Activated CD4-positive, CD25-positive, alpha-beta regulatory T cell (primary cell): ENCODE measurements around the gene NUMBL.
"Not testable (repeated sequence)": the region's sequence is repeated elsewhere in the genome, so short reads cannot be mapped to it uniquely, and the experiment has no call there.

ENCODE experiments used
- DNase-seq, 4 experiments: peaks; one replicate each; lab custom pipeline; 2025; lab: John Stamatoyannopoulos, UW

The NUMBL gene

GRCh38 chr19:40629346-40629745, 61.1 kb downstream of the NUMBL start:
- no peak for DNase-seq

DNA sequence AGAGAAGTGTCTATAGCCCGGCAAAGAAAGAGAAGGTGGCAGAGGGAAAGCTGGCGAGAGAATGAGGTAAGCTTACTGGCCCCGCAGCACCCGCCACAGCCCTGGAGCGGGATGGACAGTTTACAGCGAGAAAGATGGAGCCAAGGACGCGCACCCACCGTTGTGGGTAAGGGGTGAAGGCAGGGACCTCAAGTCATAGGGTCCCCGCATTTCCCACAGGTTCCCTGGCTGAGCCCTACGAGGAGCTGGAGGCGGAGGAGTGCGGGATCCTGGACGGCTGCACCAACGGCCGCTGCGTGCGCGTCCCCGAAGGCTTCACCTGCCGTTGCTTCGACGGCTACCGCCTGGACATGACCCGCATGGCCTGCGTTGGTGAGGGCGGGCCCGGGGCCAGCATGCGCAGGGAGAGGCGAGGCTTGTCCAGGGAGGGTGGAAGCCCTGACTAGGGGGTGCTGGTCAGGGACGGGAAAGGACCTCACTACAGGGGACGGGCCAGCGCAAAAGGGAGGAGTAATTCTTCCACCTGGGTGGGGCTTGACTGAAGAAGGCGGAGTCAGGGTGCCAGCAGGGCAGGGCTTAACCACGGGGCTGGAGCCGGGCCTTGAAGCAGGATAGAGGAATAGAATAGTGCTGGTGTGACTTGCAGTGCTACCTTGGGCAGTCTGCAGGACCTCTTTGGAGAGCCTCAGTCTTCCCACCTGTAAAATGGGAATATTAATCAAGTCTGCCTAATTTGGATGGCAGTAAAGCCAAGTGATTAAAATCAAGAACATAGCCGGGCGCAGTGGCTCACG, 62.8 kb downstream of the NUMBL start:
- no peak for DNase-seq

DNA sequence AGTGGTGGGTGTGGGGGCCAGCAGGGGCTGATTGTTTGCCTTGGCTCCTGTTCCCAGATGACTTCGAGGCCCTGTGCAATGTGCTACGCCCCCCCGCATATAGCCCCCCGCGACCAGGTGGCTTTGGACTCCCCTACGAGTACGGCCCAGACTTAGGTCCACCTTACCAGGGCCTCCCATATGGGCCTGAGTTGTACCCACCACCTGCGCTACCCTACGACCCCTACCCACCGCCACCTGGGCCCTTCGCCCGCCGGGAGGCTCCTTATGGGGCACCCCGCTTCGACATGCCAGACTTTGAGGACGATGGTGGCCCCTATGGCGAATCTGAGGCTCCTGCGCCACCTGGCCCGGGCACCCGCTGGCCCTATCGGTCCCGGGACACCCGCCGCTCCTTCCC, 63.5 kb downstream of the NUMBL start:
- no peak for DNase-seq

- DNase-seq, result no peak
These were observed 64.9 kb downstream of the NUMBL start for GRCh38 chr19:40625406-40626120.

- DNase-seq, result not testable (repeated sequence)
These were observed 65.9 kb downstream of the NUMBL start for GRCh38 chr19:40624369-40625153.

DNA sequence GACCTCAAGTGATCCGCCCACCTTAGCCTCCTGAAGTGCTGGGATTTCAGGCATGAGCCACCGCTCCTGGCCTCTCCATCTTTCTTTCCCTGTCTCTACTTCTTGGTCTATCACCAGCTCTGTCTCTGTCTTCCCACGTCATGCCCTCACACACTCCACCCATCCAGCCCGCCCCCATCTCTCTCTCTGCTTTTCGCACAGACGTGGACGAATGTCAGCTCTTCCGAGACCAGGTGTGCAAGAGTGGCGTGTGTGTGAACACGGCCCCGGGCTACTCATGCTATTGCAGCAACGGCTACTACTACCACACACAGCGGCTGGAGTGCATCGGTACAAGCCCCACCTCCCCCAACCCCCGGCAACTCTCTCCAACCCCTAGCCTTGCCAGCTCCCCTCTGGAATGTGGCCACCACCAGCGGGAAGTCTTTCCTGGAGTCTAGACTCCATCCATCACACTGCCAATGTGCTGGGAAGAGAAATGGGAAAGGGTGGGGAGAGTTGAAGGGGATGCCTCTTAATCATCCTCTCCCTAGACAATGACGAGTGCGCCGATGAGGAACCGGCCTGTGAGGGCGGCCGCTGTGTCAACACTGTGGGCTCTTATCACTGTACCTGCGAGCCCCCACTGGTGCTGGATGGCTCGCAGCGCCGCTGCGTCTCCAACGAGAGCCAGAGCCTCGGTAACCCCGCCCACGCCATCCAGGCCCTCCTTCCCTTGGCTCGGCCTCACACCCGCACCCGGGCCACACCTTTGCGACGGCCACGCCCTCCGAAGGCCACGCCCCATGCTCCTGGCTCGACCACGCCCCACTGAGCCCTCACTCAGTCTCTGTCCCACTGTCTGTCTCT, 66.8 kb downstream of the NUMBL start:
- no peak for DNase-seq

DNA sequence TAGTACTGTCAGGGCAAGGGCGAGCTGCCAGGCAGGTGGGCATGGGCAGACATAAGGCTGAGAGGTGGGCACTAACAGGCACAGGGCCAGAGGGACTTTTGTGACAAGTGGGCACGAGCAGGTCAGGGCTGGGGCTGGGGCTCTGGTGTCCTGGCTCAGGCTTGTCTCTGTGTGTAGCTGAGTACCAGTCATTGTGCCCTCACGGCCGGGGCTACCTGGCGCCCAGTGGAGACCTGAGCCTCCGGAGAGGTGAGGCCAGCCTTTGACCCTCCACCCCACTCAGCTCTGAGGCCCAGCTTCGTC, 67.7 kb downstream of the NUMBL start:
- DNase-seq, result no peak

DNA sequence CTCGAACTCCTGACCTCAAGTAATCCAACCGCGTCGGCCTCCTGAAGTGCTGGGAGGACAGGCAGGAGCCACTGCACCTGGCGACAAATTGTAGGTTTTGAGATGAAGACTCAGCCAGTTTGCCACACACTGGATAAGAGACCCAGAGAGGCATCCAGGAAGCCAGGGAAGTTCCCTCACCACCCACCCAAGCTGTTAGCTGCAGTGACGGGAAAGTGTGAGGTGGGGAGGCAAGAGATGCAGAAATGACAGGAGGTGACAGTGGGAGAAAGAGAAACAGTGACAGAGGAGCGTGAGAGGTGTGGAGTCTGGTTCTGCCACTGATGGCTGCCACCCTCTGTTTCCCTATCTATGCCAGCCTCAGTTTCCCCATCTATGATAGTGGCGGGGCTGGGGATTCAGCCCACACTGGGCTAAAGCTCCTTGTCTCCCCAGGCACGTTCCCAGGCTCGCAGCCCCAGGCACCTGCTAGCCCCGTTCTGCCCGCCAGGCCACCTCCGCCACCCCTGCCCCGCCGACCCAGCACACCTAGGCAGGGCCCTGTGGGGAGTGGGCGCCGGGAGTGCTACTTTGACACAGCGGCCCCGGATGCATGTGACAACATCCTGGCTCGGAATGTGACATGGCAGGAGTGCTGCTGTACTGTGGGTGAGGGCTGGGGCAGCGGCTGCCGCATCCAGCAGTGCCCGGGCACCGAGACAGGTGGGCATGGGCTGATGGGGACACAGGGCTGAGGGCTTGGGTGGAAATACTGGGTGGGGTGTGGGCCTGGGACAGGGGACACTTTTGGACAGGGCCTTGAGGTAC, 68.3 kb downstream of the NUMBL start:
- DNase-seq, result no peak

GRCh38 chr19:40621283-40621682, 69.2 kb downstream of the NUMBL start:
- no peak for DNase-seq

DNA sequence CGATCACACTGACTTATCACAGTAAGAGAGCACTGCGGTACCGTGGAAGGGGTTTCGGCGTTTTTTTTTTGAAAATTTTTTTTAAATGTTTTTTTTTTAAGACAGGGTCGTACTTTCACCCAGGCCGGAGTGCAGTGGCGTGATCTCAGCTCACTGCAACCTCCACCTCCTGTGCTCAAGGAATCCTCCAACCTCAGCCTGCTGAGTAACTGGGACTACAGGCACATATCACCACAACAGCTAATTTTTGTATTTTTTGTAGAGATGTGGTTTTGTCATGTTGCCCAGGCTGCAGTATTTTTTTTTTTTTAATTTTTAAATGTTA, 70.3 kb downstream of the NUMBL start:
- DNase-seq, result no peak

DNA sequence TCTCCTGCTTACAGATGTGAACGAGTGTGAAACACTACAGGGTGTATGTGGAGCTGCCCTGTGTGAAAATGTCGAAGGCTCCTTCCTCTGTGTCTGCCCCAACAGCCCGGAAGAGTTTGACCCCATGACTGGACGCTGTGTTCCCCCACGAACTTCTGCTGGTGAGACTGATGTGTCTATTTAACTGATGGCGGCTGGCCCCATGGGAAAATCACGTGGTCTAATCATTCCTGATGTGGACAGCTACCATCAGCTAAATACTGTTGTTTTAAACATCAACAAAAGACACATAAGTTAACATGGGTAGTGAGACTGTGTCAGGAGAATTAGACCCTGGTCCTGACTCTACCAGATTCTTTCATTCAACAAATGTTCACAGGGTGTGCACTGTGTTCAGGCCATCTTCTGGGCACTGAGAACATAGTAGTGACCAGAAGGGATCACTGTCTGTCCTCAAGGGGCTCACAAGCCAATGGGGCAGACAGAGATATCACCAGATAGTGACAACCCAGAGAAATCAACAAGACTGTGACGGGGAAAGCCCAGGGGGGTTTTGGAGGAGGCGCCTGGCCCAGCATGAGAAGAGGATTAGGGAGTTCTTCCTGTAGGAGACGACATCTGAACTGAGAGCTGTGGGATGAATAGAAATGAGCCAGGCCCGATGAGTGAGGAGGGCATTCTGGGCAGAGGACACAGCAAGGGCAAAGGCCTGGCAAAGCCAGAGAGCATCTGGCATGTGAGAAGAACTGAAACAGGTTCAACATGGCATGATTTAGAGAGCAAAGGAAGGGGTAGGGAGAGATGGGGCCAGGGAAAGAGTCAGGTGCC, 70.9 kb downstream of the NUMBL start:
- DNase-seq, result no peak

DNA sequence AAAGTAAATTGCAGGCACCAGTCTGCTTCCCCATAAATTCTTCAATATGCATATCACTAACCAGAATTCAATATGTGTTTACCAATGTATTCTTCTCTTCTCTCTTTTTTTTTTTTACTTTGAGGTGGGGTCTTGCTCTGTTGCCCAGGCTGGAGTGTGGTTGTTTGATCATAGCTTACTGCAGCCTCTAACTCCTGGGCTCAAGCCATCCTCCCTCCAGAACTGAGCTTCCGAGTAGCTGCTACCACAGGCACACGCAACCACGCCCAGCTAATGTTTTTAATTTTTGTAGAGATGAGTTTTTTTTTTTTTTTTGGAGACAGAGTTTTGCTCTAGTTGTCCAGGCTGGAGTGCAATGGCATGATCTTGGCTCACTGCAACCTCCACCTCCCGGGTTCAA, 72.5 kb downstream of the NUMBL start:
- no peak for DNase-seq

- DNase-seq, result no peak
These were observed 73.5 kb downstream of the NUMBL start for GRCh38 chr19:40616941-40617340.

GRCh38 chr19:40616178-40616577, 74.3 kb downstream of the NUMBL start:
- DNase-seq, result no peak
